ENCODE data around the gene TRAPPC12.

GRCh38 chr2:3522961-3523421 is 143.5 kb downstream of the TRAPPC12 start:
- TF ChIP-seq CTCF (IDR thresholded peaks at IDR 0.05) (no peak), POLR2A (IDR thresholded peaks at IDR 0.05) (no peak), EP300 (IDR thresholded peaks at IDR 0.05) (no peak)

Measured in tibial nerve (tissue), 4 donors.